SK-N-SH (cell line): ENCODE results near the gene BMPR1B. TPM values are rescaled to one million over a fixed set of nuclear protein-coding genes. Genes with fewer than 3 reads are reported as not detected.
A peak's percentile ranks its signal among the peaks of the same experiment; 100 is the strongest.
"Not testable (repeated sequence)": the region's sequence is repeated elsewhere in the genome, so short reads cannot be mapped to it uniquely, and the experiment has no call there.

Experiments used
- CTCF ChIA-PET: fragments of 300-600, 350-600 bp; formaldehyde crosslinking; extraction: SDS; loops from one replicate; lab custom pipeline; 2021; lab: Yijun Ruan, JAX
- POLR2A ChIA-PET: fragments of 350-600 bp; sonication (Branson Sonifier 250); formaldehyde crosslinking; extraction: SDS; loops from one replicate; lab custom pipeline; 2020; ENCODE audit warnings: antibody characterized with exemption, inconsistent platforms; lab: Yijun Ruan, JAX
- DNase-seq: peaks from one replicate; pipeline ENCODE4 v3.0.0; 2012
- H2AFZ ChIP-seq: fragments of 200-600 bp; sonication (generic); 2 replicates; pipeline ENCODE4 v1.8.1; 2016; ENCODE audit warnings: antibody characterized with exemption, mild to moderate bottlenecking, low read depth
- H3F3A ChIP-seq: fragments of 200-600 bp; sonication (generic); replicated peaks from 2 replicates; pipeline ENCODE3; 2016; ENCODE audit warnings: antibody characterized with exemption, mild to moderate bottlenecking; ENCODE audit not compliant: insufficient read depth
- H3K27ac ChIP-seq, 2 experiments: fragments of 200-500 bp in 1 of 2; fragments of 200-600 bp in 1 of 2; sonication (Bioruptor generic) in 1 of 2; sonication (generic), shearing (Covaris generic) in 1 of 2; 2 replicates each; pipeline versions ENCODE4 v1.5.1 to v1.6.1; 2014 to 2016; ENCODE audit warnings: low read depth in 2 of 2, inconsistent platforms in 1 of 2, low read length in 1 of 2, mild to moderate bottlenecking in 1 of 2, mixed read lengths in 1 of 2
- H3K27me3 ChIP-seq: fragments of 200-600 bp; sonication (generic), shearing (Covaris generic); 2 replicates; pipeline ENCODE4 v1.6.1; 2016; ENCODE audit warnings: mixed run types; ENCODE audit not compliant: insufficient read depth
- H3K36me3 ChIP-seq, 2 experiments: fragments of 200-500 bp in 1 of 2; fragments of 200-600 bp in 1 of 2; sonication (Bioruptor generic) in 1 of 2; sonication (generic) in 1 of 2; replicated peaks in 1 of 2; 2 replicates each; pipeline versions ENCODE3 to v1.5.1; 2014 to 2016; ENCODE audit warnings: low read length in 1 of 2, mild to moderate bottlenecking in 1 of 2; ENCODE audit not compliant: insufficient read depth in 2 of 2, control insufficient read depth in 1 of 2
- H3K4me1 ChIP-seq, 2 experiments: fragments of 200-500 bp in 1 of 2; fragments of 200-600 bp in 1 of 2; sonication (Bioruptor generic) in 1 of 2; sonication (generic), shearing (Covaris generic) in 1 of 2; 2 replicates each; pipeline versions ENCODE4 v1.5.1 to v1.6.1; 2014 to 2016; ENCODE audit warnings: low read depth in 1 of 2, low read length in 1 of 2, mixed run types in 1 of 2; ENCODE audit not compliant: insufficient read depth in 2 of 2, control insufficient read depth in 1 of 2
- H3K4me2 ChIP-seq: fragments of 200-600 bp; sonication (generic), shearing (Covaris generic); 2 replicates; pipeline ENCODE4 v1.6.1; 2017; ENCODE audit warnings: mixed run types
- H3K4me3 ChIP-seq, 2 experiments: fragments of 200-500 bp in 1 of 2; fragments of 200-600 bp in 1 of 2; sonication (Bioruptor generic) in 1 of 2; sonication (generic), shearing (Covaris generic) in 1 of 2; 2 replicates each; pipeline versions ENCODE4 v1.5.1 to v1.8.1; 2014 to 2016; ENCODE audit warnings: low read depth in 2 of 2, inconsistent platforms in 1 of 2, low read length in 1 of 2, mild to moderate bottlenecking in 1 of 2, mixed read lengths in 1 of 2, moderate library complexity in 1 of 2
- H3K79me2 ChIP-seq: fragments of 200-600 bp; sonication (generic); 2 replicates; pipeline ENCODE4 v1.8.1; 2017; ENCODE audit warnings: mild to moderate bottlenecking; ENCODE audit not compliant: insufficient read depth
- H3K9ac ChIP-seq: fragments of 200-600 bp; sonication (generic); 2 replicates; pipeline ENCODE4 v1.6.1; 2017; ENCODE audit warnings: mixed run types
- H3K9me2 ChIP-seq: fragments of 200-600 bp; sonication (generic); 2 replicates; pipeline ENCODE4 v1.6.1; 2017; ENCODE audit warnings: mixed run types
- H3K9me3 ChIP-seq: fragments of 200-600 bp; sonication (generic); 2 replicates; pipeline ENCODE4 v1.6.1; 2017; ENCODE audit warnings: mixed run types, mild to moderate bottlenecking, moderate library complexity
- H4K20me1 ChIP-seq: fragments of 200-600 bp; sonication (generic); 2 replicates; pipeline ENCODE4 v1.6.1; 2017; ENCODE audit warnings: mild to moderate bottlenecking, mixed run types; ENCODE audit not compliant: insufficient read depth
- MXI1 ChIP-seq: IDR thresholded peaks from 2 replicates; pipeline ENCODE4 v1.6.1; 2012; ENCODE audit warnings: mild to moderate bottlenecking, low read depth, low read length, improper control_type of control experiment
- NFIC ChIP-seq: IDR thresholded peaks from 2 replicates; pipeline ENCODE4 v1.4.0; 2012; ENCODE audit warnings: borderline replicate concordance
- NRF1 ChIP-seq: IDR thresholded peaks from 2 replicates; pipeline ENCODE4 v1.6.1; 2012; ENCODE audit warnings: low read depth, mild to moderate bottlenecking, low read length
- WGBS: methylation state at CpG from one replicate; pipeline ENCODE4 v1.1.6; 2017; ENCODE audit warnings: low lambda C conversion rate; 5-methylcytosine and 5-hydroxymethylcytosine counted together
- polyA plus RNA-seq, 3 experiments: library from polyadenylated mRNA; depleted of rRNA; stranded (reverse); fragments of >200 nt; gene quantifications; 2 replicates each; pipeline ENCODE4 v1.2.3, GENCODE V29; 2012
- TF ChIP-seq, protein P1 (sequence below): IDR thresholded peaks from 2 replicates; pipeline ENCODE4 v1.4.0; 2012; ENCODE audit warnings: low read depth, borderline replicate concordance

The BMPR1B gene
- polyA plus RNA-seq, 1 of the 3 experiments (the other 2 are of a cell fraction), result 0.16 TPM

DNA sequence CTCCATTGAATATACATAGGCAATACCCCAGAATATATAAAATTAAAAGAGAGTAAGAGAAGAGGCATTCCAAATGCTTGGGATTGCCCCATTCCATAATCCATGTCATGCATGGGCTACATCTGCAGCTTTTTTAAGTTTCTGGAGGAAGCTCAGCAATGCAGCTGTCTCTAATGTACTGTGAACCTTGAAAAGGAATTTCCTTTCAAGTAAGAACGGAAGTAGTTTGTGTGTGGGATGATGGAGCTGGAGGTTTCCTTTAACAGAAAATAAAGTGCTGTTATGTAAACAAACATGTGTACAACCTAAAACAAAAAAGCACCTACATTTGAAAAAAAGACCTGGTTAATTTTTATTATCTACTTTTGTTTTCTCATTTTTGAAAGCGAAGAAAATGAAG, 303.5 kb downstream of the BMPR1B start:
- CTCF ChIA-PET, result interaction anchor here (0.5 to 1.2 kb wide), 2 partner anchors 10 to 304 kb away, joined by 3 to 4 read pairs; partner anchors contain the start of gene BMPR1B
- no peak overlapping the region for H3K4me2 ChIP-seq
- DNase-seq, result no peak

DNA sequence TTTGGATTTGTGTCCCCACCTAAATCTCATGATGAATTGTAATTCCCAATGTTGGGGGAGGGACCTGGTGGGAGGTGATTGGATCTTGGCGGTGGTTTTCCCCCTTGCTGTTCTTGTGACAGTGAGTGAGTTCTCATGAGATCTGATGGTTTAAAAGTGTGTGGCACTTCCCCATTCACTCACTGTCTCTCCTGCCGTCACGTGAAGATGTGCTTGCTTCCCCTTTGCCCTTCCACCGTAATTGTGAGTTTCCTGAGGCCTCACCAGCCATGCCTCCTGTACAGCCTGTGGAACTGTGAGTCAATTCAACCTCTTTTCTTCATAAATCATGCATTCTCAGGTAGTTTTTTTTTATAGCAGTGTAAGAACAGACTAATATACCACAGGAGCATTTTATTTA, 304.0 kb downstream of the BMPR1B start:
- CTCF ChIA-PET, result interaction anchor here (0.5 to 1.8 kb wide), 3 partner anchors 18 to 440 kb away, joined by 3 to 7 read pairs (median 4); partner anchors contain the start of gene BMPR1B
- POLR2A ChIA-PET, H3F3A ChIP-seq, H3K4me2 ChIP-seq, H3K27me3 ChIP-seq, H3K36me3 ChIP-seq, H2AFZ ChIP-seq, H3K4me3 ChIP-seq, H3K9ac ChIP-seq, DNase-seq, H3K9me2 ChIP-seq, H3K79me2 ChIP-seq, H3K9me3 ChIP-seq, H3K27ac ChIP-seq, H4K20me1 ChIP-seq: not testable (repeated sequence)
- 94% methylated on average over 4 of the region's 4 CpGs for WGBS
- peaks cover 0 to 21% of the 10 kb centered on the region in 2 experiments; a peak in 2 of 4 replicates for H3K4me1 ChIP-seq

More for the DNA sequence above, 303.5 kb downstream of the BMPR1B start:
- TF ChIP-seq, protein P1, sequence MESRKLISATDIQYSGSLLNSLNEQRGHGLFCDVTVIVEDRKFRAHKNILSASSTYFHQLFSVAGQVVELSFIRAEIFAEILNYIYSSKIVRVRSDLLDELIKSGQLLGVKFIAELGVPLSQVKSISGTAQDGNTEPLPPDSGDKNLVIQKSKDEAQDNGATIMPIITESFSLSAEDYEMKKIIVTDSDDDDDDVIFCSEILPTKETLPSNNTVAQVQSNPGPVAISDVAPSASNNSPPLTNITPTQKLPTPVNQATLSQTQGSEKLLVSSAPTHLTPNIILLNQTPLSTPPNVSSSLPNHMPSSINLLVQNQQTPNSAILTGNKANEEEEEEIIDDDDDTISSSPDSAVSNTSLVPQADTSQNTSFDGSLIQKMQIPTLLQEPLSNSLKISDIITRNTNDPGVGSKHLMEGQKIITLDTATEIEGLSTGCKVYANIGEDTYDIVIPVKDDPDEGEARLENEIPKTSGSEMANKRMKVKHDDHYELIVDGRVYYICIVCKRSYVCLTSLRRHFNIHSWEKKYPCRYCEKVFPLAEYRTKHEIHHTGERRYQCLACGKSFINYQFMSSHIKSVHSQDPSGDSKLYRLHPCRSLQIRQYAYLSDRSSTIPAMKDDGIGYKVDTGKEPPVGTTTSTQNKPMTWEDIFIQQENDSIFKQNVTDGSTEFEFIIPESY, result no peak
- Histone ChIP-seq H3K36me3 (no peaks in the 10 kb centered on the region), H4K20me1 (no peaks in the 10 kb centered on the region), H3K4me1 (peaks cover 0 to 22% of the 10 kb centered on the region in 2 experiments; a peak in 2 of 4 replicates), H3K27me3 (no peaks in the 10 kb centered on the region), H3K27ac (no peak overlapping the region), H3K9me3 (no peaks in the 10 kb centered on the region), H3K4me3 (no peak overlapping the region), H2AFZ (no peak overlapping the region), H3F3A (no peaks in the 10 kb centered on the region), H3K79me2 (no peaks in the 10 kb centered on the region), H3K9ac (no peak overlapping the region), H3K9me2 (no peaks in the 10 kb centered on the region)
- POLR2A ChIA-PET, result interaction anchor here (0.6 kb wide), 1 partner anchor 68 kb away, joined by 4 read pairs; no protein-coding TSS in a partner anchor
- WGBS, result 79% methylated on average over 2 of the region's 2 CpGs

DNA sequence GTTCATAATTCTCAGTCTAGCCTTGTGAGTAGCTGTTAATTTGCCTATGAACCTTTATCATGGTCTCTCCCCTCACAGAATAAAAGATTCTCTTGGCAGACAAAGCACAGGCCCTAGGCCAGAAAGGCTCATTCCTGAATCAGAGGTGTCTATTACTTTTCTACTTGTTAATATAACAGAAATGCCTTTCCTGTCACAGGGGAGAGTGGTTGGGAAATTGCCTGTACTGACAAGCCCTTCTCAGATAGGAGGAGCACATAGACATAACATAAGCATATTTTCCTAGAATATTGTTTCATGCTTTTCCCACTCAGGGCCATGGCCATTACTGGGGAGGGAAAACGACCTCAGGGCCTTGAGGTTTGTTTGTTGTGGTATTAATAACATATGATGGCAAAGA, 308.3 kb downstream of the BMPR1B start:
- ChIA-PET CTCF (no interaction called here), POLR2A (no interaction called here)
- H3K36me3 ChIP-seq, result no peaks in the 10 kb centered on the region
- H3K27me3 ChIP-seq, result no peaks in the 10 kb centered on the region
- WGBS, result 32% methylated on average over 1 of the region's 1 CpG
- H3K27ac ChIP-seq, result peak overlapping the region in 1 of 2 experiments; percentile 25; a peak in 1 of 4 replicates
- H3K79me2 ChIP-seq, result no peaks in the 10 kb centered on the region
- no peak overlapping the region for H2AFZ ChIP-seq
- no peaks in the 10 kb centered on the region for H4K20me1 ChIP-seq
- H3K4me3 ChIP-seq, result no peak overlapping the region
- no peak overlapping the region for H3K4me2 ChIP-seq
- TF ChIP-seq NRF1 (no peak), NFIC (no peak), MXI1 (no peak)
- no peak for DNase-seq
- no peaks in the 10 kb centered on the region for H3F3A ChIP-seq
- no peaks in the 10 kb centered on the region for H3K9me2 ChIP-seq
- H3K4me1 ChIP-seq, result peaks cover 0 to 9% of the 10 kb centered on the region in 2 experiments; a peak in 2 of 4 replicates
- H3K9ac ChIP-seq, result no peak overlapping the region
- no peaks in the 10 kb centered on the region for H3K9me3 ChIP-seq
